ENCODE measurements around the gene SH3RF1.

DNA sequence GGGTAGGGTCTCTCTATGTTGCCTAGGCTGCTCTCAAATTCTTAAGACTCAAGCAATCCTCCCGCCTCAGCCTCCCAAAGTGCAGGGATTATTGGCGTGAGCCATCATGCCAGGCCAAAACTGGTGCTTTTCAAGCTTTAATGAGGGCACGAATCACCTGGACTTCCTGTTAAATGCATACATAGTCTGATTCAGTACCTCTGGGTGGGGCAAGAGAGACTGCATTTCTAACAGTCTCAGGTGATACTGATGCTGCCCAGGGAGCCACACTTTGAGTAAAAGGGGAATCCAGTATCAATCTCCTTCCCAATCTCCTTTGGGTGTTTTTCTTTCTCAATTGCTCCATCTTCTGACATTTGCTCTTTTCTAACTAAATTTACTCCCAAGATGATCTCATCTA, 96.5 kb downstream of the SH3RF1 start:
- TF ChIP-seq, protein P1, sequence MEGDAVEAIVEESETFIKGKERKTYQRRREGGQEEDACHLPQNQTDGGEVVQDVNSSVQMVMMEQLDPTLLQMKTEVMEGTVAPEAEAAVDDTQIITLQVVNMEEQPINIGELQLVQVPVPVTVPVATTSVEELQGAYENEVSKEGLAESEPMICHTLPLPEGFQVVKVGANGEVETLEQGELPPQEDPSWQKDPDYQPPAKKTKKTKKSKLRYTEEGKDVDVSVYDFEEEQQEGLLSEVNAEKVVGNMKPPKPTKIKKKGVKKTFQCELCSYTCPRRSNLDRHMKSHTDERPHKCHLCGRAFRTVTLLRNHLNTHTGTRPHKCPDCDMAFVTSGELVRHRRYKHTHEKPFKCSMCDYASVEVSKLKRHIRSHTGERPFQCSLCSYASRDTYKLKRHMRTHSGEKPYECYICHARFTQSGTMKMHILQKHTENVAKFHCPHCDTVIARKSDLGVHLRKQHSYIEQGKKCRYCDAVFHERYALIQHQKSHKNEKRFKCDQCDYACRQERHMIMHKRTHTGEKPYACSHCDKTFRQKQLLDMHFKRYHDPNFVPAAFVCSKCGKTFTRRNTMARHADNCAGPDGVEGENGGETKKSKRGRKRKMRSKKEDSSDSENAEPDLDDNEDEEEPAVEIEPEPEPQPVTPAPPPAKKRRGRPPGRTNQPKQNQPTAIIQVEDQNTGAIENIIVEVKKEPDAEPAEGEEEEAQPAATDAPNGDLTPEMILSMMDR (IDR thresholded peaks at IDR 0.05): no peak
- TF ChIP-seq POLR2A (IDR thresholded peaks at IDR 0.05): no peak
